Measurements from ENCODE around the gene HIKESHI.
"Not testable (repeated sequence)": the region's sequence is repeated elsewhere in the genome, so short reads cannot be mapped to it uniquely, and the experiment has no call there.

The HIKESHI gene

DNA sequence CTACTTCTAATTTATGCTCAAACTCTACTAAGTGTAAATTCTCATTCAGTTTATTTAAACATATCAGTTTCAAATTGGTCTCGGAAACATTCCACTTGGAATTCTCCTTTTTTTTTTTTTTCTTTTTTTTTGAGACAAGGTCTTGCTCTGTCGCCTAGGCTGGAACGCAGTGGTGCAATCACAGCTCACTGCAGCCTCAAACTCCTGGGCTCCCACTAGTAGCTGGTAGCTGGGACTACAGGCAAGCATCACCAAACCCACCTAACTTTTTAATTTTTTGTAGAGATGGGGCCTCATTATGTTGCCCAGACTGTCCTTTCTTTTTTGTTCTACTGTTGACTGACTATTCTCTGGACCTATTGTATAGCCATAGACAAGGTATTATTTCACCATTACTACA is 39.3 kb downstream of the HIKESHI start:
- Mint-ChIP-seq H3K9me3 (peaks cover 5% of the 10 kb centered on the region), H3K36me3 (ENCODE audit: low read depth) (peaks cover 48% of the 10 kb centered on the region), H3K4me3 (no peak overlapping the region), H3K4me1 (peaks cover 25% of the 10 kb centered on the region), H3K27me3 (no peaks in the 10 kb centered on the region), H3K27ac (no peak overlapping the region)
- no peak for ATAC-seq
- no peak for DNase-seq

DNA sequence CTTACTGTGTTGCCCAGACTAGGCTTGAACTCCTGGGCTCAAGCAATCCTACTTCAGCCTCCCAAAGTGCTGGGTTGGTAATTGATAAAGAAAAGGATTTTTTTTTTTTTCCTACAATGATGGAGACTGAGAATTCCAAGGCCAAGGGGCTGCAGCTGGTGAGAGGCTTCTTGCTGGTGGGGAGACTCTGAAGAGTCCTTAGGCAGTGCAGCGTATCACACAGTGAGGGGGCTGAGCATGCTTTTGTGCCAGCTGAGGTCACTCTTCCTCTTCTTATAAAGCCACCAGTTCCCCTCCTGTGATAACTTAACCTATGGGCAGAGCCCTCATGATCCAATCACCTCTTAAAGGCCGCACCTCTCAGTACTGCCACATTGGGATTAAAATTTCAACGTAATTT is 44.5 kb downstream of the HIKESHI start:
- Mint-ChIP-seq H3K4me3 (no peak overlapping the region), H3K36me3 (ENCODE audit: low read depth) (peaks cover 12% of the 10 kb centered on the region), H3K27me3 (no peaks in the 10 kb centered on the region), H3K27ac (no peak overlapping the region), H3K9me3 (no peaks in the 10 kb centered on the region), H3K4me1 (peaks cover 19% of the 10 kb centered on the region)
- DNase-seq (no peak), ATAC-seq (no peak)

DNA sequence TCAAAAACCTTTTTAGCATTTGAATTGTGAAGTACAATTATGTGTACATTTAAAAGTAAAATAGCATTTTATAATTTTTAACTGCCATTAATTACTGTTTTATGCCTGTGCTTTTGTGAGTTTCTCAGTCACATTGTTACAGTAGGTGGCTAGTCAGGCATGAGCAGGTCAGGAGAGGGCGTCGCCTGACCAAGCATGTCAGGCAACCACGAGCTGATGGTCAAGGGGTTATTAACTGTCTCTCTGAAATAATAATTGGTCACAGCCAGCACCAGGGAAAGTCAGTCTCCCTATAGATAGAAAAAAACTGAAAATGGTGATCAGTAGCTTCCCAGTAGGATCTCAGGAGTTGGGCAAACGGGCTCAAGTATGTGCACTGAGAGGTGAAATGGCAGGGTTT is 53.2 kb downstream of the HIKESHI start:
- Mint-ChIP-seq H3K9me3 (no peaks in the 10 kb centered on the region), H3K27me3 (no peaks in the 10 kb centered on the region), H3K4me1 (no peaks in the 10 kb centered on the region), H3K4me3 (no peak overlapping the region), H3K27ac (no peak overlapping the region), H3K36me3 (ENCODE audit: low read depth) (peaks cover 1% of the 10 kb centered on the region)
- DNase-seq (no peak), ATAC-seq (no peak)

DNA sequence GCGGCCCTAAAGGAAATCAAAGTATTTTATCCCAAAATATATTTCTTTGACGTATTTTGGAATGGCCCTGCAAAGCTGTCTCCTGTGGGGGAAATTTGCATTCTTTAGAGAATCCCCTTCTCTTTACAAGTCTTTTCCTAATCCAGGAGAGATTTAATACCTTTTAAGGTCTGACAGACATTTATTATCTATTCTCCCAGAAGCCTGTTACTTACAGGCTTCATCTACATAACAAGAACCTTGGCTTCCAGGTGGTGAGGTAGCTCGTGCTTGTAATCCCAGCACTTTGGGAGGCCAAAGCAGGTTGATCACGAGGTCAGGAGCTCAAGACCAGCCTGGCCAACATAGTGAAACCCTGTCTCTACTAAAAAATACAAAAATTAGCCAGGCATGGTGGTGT is 55.4 kb downstream of the HIKESHI start:
- not testable (repeated sequence) for H3K36me3 Mint-ChIP-seq (ENCODE audit: low read depth); H3K9me3 Mint-ChIP-seq; ATAC-seq; DNase-seq; H3K4me1 Mint-ChIP-seq; H3K27me3 Mint-ChIP-seq; H3K4me3 Mint-ChIP-seq; H3K27ac Mint-ChIP-seq

DNA sequence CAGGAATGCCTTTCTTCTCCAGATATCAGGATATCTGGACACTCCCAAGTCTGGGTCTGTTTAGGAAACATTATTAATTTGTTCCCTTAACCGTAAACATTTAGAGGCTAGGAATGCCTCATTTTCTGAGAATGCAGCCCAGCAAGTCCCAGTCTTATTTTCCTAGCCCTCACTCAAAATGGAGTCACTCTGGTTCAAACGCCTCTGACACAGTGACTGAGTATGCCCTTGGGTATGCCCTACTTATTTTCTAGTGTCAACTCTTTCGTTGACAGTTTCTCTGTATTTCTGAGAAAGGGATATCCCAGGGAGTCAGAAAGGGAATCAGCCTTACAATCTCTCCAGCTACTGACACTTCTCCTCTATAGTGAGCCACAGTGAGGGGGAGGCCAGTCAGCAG is 56.7 kb downstream of the HIKESHI start:
- H3K4me3 Mint-ChIP-seq = no peak overlapping the region
- no peaks in the 10 kb centered on the region for H3K27me3 Mint-ChIP-seq
- peaks cover 8% of the 10 kb centered on the region for H3K9me3 Mint-ChIP-seq
- no peak overlapping the region for H3K27ac Mint-ChIP-seq
- ATAC-seq (no peak), DNase-seq (no peak)
- H3K36me3 Mint-ChIP-seq (ENCODE audit: low read depth) = no peaks in the 10 kb centered on the region
- H3K4me1 Mint-ChIP-seq = no peaks in the 10 kb centered on the region

DNA sequence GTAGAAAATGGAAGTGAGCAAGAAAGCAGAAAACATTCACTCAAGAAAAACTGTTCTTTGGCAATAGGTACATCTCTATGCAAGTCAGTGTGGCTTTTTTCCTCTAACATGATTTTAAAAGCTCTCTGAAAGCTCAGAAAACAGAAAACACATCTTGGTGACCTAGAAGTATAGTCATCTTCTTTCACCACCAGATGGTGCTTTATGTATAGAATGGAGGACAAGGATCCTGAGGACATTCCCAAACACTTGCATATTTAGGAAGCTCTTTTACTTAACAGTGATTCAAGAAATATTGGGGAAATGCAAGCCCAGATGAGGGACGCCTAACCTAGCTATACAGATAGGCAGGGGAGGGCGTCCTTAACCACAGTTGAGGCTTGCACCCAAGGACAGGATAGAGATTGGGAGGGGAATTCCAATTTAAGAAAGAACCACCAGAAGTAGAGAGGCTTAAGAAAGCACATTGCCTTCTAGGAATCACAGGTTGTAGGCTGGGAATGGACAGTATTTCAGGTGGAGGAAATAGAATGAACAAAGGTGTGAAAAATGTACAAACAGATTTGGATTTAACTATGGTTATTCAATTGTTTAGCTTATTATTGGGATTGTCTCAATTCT is 58.8 kb downstream of the HIKESHI start:
- Mint-ChIP-seq H3K27me3 (no peaks in the 10 kb centered on the region), H3K36me3 (ENCODE audit: low read depth) (no peaks in the 10 kb centered on the region), H3K27ac (no peak overlapping the region), H3K4me3 (no peak overlapping the region), H3K4me1 (no peaks in the 10 kb centered on the region), H3K9me3 (peaks cover 14% of the 10 kb centered on the region)
- ATAC-seq = no peak
- DNase-seq = no peak

DNA sequence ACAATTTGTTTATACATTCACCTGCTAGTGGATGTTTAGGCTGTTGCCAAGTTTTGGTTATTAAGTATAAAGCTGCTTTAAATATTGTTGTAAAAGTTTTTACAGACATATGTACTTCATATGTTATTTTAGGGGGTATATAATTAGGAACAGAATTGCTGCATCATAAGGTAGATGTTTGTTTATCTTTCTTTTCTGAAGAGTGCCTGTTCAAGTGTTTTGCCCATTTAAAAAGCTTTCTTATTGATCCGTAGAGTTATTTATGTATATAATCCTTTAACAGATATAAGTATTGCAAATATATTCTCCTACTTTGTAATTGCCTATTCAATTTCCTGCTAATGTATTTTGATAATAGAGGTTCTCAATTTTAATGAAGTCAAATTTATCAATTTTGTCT is 61.4 kb downstream of the HIKESHI start:
- Mint-ChIP-seq H3K27me3 (no peaks in the 10 kb centered on the region), H3K36me3 (ENCODE audit: low read depth) (no peaks in the 10 kb centered on the region), H3K9me3 (peaks cover 14% of the 10 kb centered on the region), H3K4me1 (no peaks in the 10 kb centered on the region), H3K27ac (no peak overlapping the region), H3K4me3 (no peak overlapping the region)
- DNase-seq (no peak), ATAC-seq (no peak)

DNA sequence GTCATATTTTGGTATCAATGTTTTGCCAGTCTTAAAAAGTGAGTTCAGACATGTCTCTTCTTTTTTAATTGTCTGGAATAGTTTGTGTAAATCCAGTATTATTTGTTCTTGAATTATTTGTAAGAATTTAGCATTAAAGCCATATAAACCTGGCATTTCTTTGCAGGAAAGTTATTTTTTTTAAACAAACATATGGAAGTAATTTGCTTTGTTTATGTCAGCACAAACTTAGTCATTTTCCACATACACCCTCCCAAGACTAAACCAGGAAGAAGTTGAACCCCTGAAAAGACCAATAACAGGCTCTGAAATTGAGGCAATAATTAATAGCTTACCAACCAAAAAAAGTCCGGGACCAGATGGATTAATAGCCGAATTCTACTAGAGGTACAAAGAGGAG is 63.5 kb downstream of the HIKESHI start:
- H3K27me3 Mint-ChIP-seq = no peaks in the 10 kb centered on the region
- no peaks in the 10 kb centered on the region for H3K4me1 Mint-ChIP-seq
- H3K36me3 Mint-ChIP-seq (ENCODE audit: low read depth) = no peaks in the 10 kb centered on the region
- H3K27ac Mint-ChIP-seq = no peak overlapping the region
- DNase-seq (no peak), ATAC-seq (no peak)
- peaks cover 14% of the 10 kb centered on the region for H3K9me3 Mint-ChIP-seq
- H3K4me3 Mint-ChIP-seq = no peak overlapping the region

DNA sequence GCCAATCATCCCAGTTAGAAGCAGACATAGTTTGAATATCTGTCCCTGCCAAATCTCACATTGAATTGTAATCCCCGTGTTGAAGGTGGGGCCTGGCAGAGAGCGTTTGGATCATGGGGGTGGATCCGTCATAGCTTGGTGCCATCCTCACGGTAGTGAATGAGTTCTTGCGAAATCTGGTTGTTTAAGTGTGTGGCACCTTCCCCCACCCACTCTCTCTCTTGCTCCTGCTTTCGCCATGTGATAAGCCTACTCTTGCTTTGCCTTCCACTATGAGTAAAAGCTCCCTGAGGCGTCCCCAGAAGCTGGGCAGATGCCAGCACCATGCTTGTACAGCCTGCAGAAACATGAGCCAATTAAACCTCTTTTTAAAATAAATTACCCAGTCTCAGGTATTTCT is 67.6 kb downstream of the HIKESHI start:
- Mint-ChIP-seq H3K36me3 (ENCODE audit: low read depth) (no peaks in the 10 kb centered on the region), H3K9me3 (no peaks in the 10 kb centered on the region), H3K4me1 (peaks cover 5% of the 10 kb centered on the region), H3K27ac (no peak overlapping the region), H3K27me3 (peaks cover 10% of the 10 kb centered on the region), H3K4me3 (no peak overlapping the region)
- no peak for ATAC-seq
- no peak for DNase-seq

DNA sequence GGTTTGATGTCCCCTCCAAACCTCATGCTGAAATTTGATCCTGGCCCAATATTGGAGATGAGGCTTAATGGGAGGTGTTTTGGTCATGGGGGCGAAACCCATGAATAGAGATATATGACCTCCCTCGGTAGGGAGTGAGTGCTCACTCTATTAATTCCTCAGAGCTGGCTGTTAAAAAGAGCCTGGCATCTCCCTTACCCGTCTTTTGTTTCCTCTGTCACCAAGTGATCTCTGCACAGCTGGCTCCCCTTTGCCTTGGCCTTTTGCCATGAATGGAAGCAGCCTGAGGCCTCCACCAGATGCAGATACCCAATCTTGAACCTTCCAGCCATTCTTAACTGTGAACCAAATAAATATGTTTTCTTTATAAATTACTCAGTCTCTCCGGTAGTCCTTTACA is 68.1 kb downstream of the HIKESHI start:
- peaks cover 5% of the 10 kb centered on the region for H3K4me1 Mint-ChIP-seq
- H3K27ac Mint-ChIP-seq = no peak overlapping the region
- no peak for ATAC-seq
- H3K36me3 Mint-ChIP-seq (ENCODE audit: low read depth) = no peaks in the 10 kb centered on the region
- H3K4me3 Mint-ChIP-seq = no peak overlapping the region
- no peak for DNase-seq
- no peaks in the 10 kb centered on the region for H3K9me3 Mint-ChIP-seq
- peaks cover 12% of the 10 kb centered on the region for H3K27me3 Mint-ChIP-seq

DNA sequence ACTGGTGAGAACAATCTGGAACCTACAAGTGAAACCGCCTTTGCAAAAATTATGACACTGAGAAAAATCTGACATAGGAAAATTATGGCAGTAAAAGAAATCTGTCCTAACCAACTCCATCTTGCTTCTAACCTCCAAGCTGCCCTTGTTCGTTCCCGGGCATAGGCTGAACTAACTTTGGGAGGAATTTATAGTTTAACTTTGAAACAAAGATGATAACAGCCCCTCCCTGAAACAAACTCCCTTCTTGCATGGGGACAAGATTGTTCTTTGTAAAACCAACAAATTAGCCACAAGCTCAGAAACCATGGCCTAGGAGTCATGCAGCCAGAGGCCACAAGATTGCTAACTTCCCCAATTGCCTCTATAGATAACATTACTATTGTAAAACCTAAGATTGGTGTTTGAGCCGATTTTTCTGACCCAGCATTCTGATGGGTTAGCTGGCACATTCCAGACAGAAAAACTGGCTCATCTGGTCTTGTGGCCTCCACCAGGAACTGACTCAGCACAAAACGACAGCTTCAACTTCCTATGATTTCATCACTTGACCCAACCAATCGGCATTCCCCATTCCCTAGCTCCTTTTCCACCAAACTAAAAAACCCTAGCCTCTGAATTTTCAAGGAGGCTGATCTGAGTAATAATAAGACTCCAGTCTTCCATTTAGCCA is 69.0 kb downstream of the HIKESHI start:
- ATAC-seq (no peak), DNase-seq (no peak)
- Mint-ChIP-seq H3K4me3 (no peak overlapping the region), H3K4me1 (peaks cover 5% of the 10 kb centered on the region), H3K27me3 (peaks cover 18% of the 10 kb centered on the region), H3K36me3 (ENCODE audit: low read depth) (no peaks in the 10 kb centered on the region), H3K9me3 (no peaks in the 10 kb centered on the region), H3K27ac (no peak overlapping the region)

DNA sequence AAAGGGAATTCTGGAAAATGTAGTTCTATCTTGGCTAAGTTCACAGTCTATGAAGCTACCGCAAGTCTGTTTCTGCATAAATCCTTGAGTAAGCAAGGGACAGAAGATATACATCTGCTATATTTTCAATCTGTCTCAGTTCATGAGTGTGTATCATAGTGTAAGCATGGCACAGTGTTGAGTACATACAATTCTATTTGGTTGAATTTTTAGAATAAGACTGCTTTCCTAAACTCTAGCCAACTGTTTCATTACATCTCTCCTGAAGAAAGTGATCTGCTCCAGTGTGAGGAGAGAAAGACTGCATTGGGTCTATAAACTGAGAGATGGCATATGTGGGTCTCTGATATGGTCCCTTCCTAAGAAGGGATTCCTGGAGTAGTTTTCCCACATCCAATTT is 70.0 kb downstream of the HIKESHI start:
- DNase-seq = no peak
- peaks cover 18% of the 10 kb centered on the region for H3K27me3 Mint-ChIP-seq
- peaks cover 5% of the 10 kb centered on the region for H3K4me1 Mint-ChIP-seq
- H3K27ac Mint-ChIP-seq = no peak overlapping the region
- H3K4me3 Mint-ChIP-seq = no peak overlapping the region
- no peaks in the 10 kb centered on the region for H3K36me3 Mint-ChIP-seq (ENCODE audit: low read depth)
- H3K9me3 Mint-ChIP-seq = no peaks in the 10 kb centered on the region
- no peak for ATAC-seq

DNA sequence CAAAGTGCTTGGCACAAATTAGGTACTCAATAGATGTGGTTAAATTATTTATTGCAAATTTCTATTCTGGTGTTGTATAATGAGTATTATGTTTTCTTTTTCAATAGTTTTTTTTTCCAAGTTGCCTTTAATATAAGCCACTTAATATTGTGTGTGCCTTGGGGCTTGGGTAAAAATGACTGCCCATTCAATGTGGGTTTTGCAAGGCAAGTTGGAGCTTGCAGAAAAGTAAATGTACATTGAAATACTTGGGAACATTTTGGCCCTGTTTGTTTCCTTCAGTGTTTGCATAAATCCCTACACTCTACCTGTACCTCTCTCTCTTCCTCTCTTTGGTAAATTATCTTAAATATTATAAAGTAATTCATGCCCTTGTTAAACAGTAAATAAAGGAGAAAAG is 70.5 kb downstream of the HIKESHI start:
- Mint-ChIP-seq H3K36me3 (ENCODE audit: low read depth) (no peaks in the 10 kb centered on the region), H3K4me3 (no peak overlapping the region), H3K27ac (no peak overlapping the region), H3K9me3 (no peaks in the 10 kb centered on the region), H3K27me3 (peaks cover 19% of the 10 kb centered on the region), H3K4me1 (peaks cover 5% of the 10 kb centered on the region)
- no peak for ATAC-seq
- DNase-seq = no peak

DNA sequence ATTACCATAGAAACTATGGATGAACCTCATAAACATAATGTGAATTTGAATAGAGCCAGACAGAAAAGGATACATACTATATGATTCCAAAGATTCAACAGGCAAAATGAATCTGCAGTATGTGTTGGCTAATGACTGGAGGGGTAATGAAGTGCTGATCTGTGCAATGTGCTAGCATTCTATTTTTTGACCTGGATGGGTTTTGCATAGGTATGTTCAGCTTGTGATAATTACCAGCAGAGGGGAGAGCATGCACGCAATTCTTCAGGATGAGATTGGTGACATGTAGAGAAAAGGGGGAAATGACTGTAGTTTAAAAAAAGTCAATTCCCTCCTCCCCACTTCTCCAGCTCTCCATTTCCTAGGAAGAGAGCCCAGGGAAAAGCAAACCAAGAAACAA is 72.0 kb downstream of the HIKESHI start:
- Mint-ChIP-seq H3K9me3 (peaks cover 3% of the 10 kb centered on the region), H3K4me1 (peaks cover 5% of the 10 kb centered on the region), H3K27me3 (peaks cover 21% of the 10 kb centered on the region), H3K36me3 (ENCODE audit: low read depth) (no peaks in the 10 kb centered on the region), H3K4me3 (no peak overlapping the region), H3K27ac (no peak overlapping the region)
- ATAC-seq = no peak
- no peak for DNase-seq

DNA sequence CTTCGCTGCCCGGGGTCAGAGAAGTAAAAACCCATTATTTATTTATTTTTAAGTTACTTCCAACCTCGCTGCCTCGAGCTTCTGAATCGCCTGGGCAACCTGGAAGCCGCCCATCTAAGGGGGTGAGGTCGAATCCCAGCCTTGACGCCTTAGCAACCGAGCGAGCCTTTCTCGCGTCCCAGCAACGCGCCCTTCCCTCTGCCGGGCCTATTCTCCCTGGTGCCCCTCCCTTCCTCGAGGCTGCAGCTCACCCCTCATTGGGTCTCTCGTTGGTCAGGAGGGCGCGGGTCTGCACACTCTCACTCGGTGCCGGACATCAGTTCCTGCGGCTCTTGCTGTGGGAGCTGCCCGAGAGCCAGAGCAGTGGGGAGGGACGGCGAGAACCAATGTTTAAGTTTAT is 72.5 kb downstream of the HIKESHI start, which contains the start of gene CCDC81:
Gene CCDC81 (plus strand): TSS at position 302 of the 400 bp plus-strand sequence. CDS start 277 bp downstream, outside the sequence.
- no peak within 1 kb of the TSS for H3K4me3 Mint-ChIP-seq
- peaks cover 5% of the 10 kb centered on the region for H3K4me1 Mint-ChIP-seq
- no peak within 1 kb of the TSS for H3K27ac Mint-ChIP-seq
- ATAC-seq = no peak
- H3K36me3 Mint-ChIP-seq (ENCODE audit: low read depth) = no peaks in the 10 kb centered on the region
- peaks cover 21% of the 10 kb centered on the region for H3K27me3 Mint-ChIP-seq
- DNase-seq = no peak
- H3K9me3 Mint-ChIP-seq = peaks cover 3% of the 10 kb centered on the region
